CD4-positive, alpha-beta T cell treated with Interleukin-1 beta for 1 hour (primary cell): ENCODE results near the gene SNTG2.

Experiments
- DNase-seq, 2 donors: peaks; one replicate each; pipeline ENCODE4 v3.0.0-alpha.2; 2020 to 2022

Gene SNTG2

GRCh38 chr2:1300284-1300683 lies 349.6 kb downstream of the SNTG2 start:
- DNase-seq = no peak

GRCh38 chr2:1301056-1301455 lies 350.4 kb downstream of the SNTG2 start:
- DNase-seq = no peak

- DNase-seq = no peak
Observed at GRCh38 chr2:1305342-1306013, 354.8 kb downstream of the SNTG2 start.

- DNase-seq = no peak
Observed at GRCh38 chr2:1306014-1306686, 355.5 kb downstream of the SNTG2 start.

- DNase-seq = no peak
Observed at GRCh38 chr2:1306687-1307516, 356.3 kb downstream of the SNTG2 start.

DNA sequence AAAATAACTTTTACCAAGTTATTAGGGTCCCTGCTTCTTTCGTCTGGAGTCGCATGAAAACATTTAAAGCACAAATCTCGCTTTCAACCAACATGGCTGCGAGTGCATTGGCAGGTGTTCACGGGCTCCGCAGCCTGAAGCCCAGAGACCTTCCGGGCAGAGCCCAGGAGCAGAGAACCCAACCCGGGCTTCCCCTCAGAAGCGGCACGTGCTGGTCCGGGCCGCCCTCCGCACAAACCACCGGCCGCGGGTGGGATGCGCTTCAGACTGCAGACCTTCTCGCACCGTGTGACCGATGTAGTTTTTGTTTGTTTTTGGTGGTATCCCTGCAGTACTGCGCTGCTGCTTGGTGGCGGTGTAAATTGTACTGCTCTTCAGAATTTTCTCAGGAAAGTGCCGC lies 357.0 kb downstream of the SNTG2 start:
- no peak for DNase-seq

DNA sequence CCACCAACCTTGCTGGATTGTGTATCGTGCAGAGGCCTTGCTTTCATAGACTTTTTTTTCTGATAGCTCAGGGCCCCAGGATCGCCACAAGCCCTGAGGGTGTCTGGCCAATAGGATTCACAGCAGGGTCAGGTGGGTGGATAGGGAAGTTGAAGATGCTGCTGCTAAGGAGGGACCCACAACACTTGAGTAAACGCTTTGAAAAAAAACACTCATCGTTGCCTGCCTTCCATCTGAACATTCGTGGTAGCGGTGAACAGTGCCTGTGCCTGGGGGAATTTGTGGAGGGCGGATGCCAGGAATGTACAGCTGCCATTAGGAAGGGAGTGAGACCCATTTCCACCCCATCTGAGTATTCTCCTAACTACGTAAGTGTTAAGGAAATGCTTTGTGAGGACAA lies 358.0 kb downstream of the SNTG2 start:
- DNase-seq = no peak

- no peak for DNase-seq
Observed at GRCh38 chr2:1309507-1309906, 358.9 kb downstream of the SNTG2 start.

- no peak for DNase-seq
Observed at GRCh38 chr2:1310202-1310601, 359.6 kb downstream of the SNTG2 start.

GRCh38 chr2:1310866-1311265 lies 360.2 kb downstream of the SNTG2 start:
- DNase-seq = no peak

DNA sequence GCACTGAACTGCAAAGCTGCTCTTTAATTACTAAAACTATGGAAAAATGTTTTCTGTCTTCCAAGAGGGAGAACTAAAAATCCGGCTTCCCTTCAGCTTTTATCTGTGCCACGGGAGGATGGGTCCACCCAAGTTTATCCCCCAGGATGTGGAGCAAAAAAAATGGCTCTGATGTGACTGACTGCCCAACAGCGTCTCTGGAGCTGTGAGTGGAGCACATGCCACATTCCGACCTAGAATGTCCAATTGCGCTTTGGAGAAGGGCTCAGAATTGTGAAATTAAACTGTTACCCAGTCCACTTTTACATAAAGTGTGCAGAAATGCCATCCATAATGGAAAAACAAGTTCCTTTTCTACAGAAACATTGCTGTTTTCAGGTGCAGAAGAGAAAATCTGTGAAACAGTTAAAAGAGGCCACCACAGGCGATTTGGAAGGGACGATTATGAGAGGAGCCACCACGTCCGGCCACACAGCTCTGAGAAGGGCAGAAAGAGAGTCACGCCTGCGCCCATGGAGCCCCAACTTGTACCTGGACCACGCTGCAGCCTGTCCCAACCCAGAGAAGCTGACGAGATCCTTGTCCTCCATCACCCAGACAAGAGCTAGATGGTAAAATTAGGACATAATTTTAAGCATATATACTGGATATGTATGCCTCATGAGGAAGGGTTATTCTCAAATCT lies 362.7 kb downstream of the SNTG2 start:
- no peak for DNase-seq

DNA sequence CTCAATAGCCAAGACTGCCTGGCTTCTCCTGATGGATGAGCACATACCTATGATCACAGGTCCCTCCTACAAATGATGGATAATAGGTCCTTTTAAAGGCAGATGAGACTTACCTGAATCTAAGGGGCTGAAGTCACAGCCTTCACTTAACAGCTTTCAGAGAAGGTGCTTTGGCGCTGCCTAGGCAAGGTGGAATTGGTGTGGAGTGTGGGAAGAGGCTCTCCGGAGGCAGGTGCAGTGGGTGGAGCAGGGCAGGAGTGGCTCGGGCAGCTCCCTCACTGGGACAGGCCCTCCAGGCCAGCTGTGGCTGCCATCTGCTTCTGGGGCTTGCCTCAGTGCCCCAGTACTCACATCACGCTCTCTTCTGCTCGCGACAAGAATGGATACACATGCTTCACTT lies 363.6 kb downstream of the SNTG2 start:
- no peak for DNase-seq

- no peak for DNase-seq
Observed at GRCh38 chr2:1318366-1319009, 367.8 kb downstream of the SNTG2 start.

DNA sequence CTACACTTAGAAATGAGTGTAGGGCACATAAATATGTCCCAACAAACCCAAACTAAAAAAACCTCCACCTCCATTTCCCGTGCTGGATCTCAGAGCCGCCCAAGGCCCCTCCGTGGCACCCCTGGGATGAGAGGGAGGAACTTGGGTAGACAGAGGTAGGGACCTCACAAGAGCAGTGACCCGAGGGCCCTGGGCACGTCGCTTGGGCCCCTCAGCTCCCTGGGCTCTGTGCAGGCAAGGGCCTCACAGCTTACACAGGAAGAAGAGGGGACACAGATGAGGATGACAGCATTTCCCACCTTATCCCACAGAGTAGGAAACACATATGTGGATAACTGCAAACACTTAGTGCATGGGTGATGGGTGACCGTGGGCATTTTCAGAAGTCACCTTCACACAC lies 368.7 kb downstream of the SNTG2 start:
- DNase-seq = no peak

- no peak for DNase-seq
Observed at GRCh38 chr2:1321321-1321720, 370.7 kb downstream of the SNTG2 start.

- no peak for DNase-seq
Observed at GRCh38 chr2:1324884-1325283, 374.2 kb downstream of the SNTG2 start.

DNA sequence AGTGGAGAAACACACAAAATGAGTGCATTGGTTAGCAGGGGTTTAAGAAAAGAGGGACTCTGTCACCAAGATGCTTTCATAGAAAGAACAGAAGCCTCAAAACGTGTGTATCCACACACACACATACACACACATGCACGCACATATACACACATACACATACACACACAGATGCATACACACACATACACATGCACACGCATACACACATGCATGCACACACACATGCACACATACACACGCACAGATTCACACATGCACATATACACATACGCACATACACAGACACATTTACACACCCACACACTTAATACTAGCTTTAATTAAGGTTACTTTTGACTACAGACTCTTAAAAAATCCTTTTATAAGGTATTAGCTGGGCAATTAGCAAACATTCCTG lies 378.0 kb downstream of the SNTG2 start:
- no peak for DNase-seq

DNA sequence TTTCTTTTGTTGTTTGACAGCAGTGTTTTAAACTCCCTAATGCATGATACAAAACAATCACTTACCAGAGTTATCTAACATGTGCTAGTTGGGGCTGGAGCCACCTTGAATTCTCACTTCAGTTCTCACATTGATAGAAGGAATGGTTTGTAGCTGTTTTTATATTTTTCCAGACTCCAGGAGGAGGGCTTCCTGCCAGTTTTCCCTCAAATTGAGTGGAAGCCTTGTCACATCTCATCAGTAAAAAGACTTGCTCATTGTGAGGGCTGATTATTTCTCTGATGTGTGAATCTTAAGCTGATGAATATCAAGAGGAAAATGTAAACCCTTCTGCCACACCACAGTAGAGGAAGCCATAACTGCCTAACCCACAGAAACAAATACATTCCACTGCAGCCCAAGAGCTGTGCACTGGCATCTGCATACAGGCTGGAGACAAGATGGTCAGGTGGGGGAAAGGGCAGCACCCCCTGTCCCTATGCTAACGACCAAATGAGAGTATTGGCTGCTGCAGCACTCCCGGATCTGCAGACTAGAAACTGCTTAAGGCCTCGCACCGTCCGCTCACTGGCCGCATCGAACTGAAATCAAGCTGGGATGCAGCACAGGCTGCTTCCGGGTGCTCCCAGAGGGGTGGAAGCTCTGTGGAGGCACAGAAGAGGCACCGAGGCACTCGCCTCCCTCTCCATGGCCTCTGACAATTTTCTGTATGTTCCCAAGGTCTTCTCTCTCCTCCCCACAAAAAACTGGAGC lies 388.9 kb downstream of the SNTG2 start:
- no peak for DNase-seq

- no peak for DNase-seq
Observed at GRCh38 chr2:1340141-1340512, 389.5 kb downstream of the SNTG2 start.

DNA sequence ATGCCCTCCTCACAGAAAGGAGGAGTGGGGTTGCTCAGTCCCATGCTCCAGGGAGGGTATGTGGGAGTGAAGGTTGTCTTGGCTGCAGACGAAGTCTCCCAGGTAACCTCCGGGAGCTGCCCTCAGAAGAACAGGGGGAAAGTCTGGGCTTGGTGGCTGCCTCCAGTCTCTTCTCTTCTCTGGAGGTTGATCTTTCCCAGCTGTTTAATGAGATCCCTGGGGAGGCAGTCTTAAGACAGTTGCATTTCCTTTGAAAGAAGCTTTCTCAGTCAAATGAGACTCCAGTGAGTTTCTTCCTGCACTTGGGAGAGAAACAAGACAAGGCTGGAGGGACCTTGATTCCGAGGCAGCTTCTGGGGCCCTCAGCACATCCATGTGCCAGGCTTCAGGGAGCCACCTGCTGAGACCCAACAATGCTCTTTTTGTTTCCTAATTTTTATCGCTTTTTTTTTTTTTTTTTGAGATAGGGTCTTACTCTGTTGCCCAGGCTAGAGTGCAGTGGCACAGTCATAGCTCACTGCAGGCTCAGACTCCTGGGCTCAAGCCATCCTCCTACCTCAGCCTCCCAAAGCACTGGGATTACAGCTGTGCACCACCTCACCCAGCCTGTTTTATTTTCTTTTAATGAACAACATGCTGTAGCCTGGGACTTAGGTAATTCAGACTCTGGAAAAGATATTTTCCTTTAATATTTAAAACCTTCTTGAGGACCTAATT lies 390.9 kb downstream of the SNTG2 start:
- no peak for DNase-seq

GRCh38 chr2:1348789-1349188 lies 398.1 kb downstream of the SNTG2 start:
- DNase-seq = no peak
